SK-N-SH (cell line): ENCODE results near the gene EP400.

Experiments used
- EZH2phosphoT487 ChIP-seq: fragments of 200-600 bp; sonication (generic); IDR thresholded peaks from 2 replicates; pipeline ENCODE4 v1.6.1; 2017; ENCODE audit warnings: low read depth, mixed run types, mild to moderate bottlenecking, antibody characterized with exemption, moderate library complexity, borderline replicate concordance
- FOXM1 ChIP-seq: IDR thresholded peaks from 2 replicates; pipeline ENCODE4 v1.4.0; 2012; ENCODE audit warnings: low read depth, mild to moderate bottlenecking
- GABPA ChIP-seq: IDR thresholded peaks from 2 replicates; pipeline ENCODE4 v1.4.0; 2012; ENCODE audit warnings: low read depth, mild to moderate bottlenecking
- NFIC ChIP-seq: IDR thresholded peaks from 2 replicates; pipeline ENCODE4 v1.4.0; 2012; ENCODE audit warnings: borderline replicate concordance
- YY1 ChIP-seq: IDR thresholded peaks from 2 replicates; pipeline ENCODE4 v1.4.0; 2012; ENCODE audit warnings: low read depth, mild to moderate bottlenecking
- TF ChIP-seq, protein P1 (sequence below): fragments of 200-600 bp; sonication (generic); IDR thresholded peaks from 2 replicates; pipeline ENCODE4 v1.6.1; 2017; ENCODE audit warnings: antibody characterized with exemption, mild to moderate bottlenecking, moderate library complexity
- TF ChIP-seq, protein P2 (sequence below): IDR thresholded peaks from 2 replicates; pipeline ENCODE4 v1.4.0; 2012; ENCODE audit warnings: low read depth

DNA sequence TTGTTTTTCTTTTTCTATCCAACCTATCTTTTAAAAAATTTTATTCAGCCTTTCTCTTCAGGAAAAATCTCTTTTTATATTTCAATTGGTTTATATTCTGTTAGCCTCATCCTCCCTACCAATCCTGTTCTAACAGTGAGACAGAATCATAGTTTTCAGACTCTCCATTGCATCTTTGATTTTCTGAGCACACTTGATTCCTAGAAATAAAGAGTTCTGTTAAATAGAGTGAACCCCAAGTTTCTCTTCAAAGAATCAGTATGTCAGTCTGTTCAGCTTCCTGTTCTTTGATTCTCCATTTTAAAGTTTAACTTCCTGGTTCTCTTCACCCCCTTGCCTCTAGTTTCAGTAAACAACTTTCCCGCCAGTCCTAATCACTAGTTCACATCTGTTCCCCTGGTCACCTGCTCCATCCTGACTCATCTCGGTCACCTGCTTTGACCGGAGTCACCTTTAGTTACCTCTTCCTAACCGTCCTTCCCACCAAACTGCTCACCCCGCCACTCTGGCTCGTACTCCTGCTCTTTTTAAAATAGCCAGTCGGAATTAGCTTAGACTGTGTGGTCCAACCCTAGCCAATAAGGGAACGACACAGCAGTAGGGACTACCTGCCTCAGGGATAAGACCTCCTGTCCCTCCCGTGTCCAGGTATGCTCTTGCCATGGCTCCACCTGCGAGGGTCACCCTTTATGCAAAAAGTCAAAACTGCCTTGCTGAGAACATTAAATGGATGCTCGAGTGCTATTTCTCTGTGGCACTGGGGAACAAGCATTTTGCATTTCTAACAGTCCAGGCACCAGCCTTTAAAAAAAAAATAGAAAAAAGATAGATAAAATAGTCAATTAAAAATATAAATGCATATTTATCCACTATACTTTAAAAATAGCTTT, 146.0 kb downstream of the EP400 start:
- TF ChIP-seq, protein P1, sequence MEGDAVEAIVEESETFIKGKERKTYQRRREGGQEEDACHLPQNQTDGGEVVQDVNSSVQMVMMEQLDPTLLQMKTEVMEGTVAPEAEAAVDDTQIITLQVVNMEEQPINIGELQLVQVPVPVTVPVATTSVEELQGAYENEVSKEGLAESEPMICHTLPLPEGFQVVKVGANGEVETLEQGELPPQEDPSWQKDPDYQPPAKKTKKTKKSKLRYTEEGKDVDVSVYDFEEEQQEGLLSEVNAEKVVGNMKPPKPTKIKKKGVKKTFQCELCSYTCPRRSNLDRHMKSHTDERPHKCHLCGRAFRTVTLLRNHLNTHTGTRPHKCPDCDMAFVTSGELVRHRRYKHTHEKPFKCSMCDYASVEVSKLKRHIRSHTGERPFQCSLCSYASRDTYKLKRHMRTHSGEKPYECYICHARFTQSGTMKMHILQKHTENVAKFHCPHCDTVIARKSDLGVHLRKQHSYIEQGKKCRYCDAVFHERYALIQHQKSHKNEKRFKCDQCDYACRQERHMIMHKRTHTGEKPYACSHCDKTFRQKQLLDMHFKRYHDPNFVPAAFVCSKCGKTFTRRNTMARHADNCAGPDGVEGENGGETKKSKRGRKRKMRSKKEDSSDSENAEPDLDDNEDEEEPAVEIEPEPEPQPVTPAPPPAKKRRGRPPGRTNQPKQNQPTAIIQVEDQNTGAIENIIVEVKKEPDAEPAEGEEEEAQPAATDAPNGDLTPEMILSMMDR, result no peak
- TF ChIP-seq GABPA (no peak), YY1 (no peak), FOXM1 (no peak), NFIC (no peak), EZH2phosphoT487 (no peak)
- TF ChIP-seq, protein P2, sequence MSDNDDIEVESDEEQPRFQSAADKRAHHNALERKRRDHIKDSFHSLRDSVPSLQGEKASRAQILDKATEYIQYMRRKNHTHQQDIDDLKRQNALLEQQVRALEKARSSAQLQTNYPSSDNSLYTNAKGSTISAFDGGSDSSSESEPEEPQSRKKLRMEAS, result no peak
